DOHH2 (cell line): Measurements from ENCODE around the gene SUGCT.
"Not testable (repeated sequence)": the region's sequence is repeated elsewhere in the genome, so short reads cannot be mapped to it uniquely, and the experiment has no call there.

Experiments used
- CTCF ChIP-seq: fragments of 200-600 bp; sonication (generic); IDR thresholded peaks from one replicate; pipeline ENCODE4 v1.5.1; 2014; ENCODE audit warnings: antibody characterized with exemption, mild to moderate bottlenecking, low read depth, low read length; ENCODE audit not compliant: poor library complexity, severe bottlenecking
- EZH2phosphoT487 ChIP-seq: fragments of 200-600 bp; sonication (generic); IDR thresholded peaks from 2 replicates; pipeline ENCODE4 v1.6.1; 2017; ENCODE audit warnings: borderline replicate concordance, mild to moderate bottlenecking, antibody characterized with exemption, low read length, moderate library complexity, mixed read lengths

GRCh38 chr7:40122100-40122939, 12.5 kb upstream of the SUGCT start:
- not testable (repeated sequence) for TF ChIP-seq CTCF, EZH2phosphoT487
